IMR-90 (cell line): ENCODE measurements around the gene SNTG2. TPM values are rescaled to one million over a fixed set of nuclear protein-coding genes. Genes with fewer than 3 reads are reported as not detected.

Experiments used
- ATAC-seq: fragments of 200-7000 bp; cut with Tn5 transposase; 2 replicates; pipeline ENCODE4 v1.9.1; 2020; ENCODE audit warnings: low read depth, mild to moderate bottlenecking, moderate library complexity
- BruUV-seq: library from RNA; stranded (reverse); fragments of 400-500 nt; replicated peaks from 2 replicates; lab custom pipeline; 2021; lab: Mats Ljungman, UMichigan
- CTCF ChIA-PET: fragments of 300-600 bp; formaldehyde crosslinking; extraction: SDS; loops from one replicate; lab custom pipeline; 2021; ENCODE audit warnings: antibody characterized with exemption; lab: Yijun Ruan, JAX
- POLR2A ChIA-PET: fragments of 300-600 bp; sonication (Branson Sonifier 250); formaldehyde crosslinking; loops from one replicate; lab custom pipeline; 2022; ENCODE audit warnings: antibody characterized with exemption; ENCODE audit not compliant: unreplicated experiment; lab: Charles Lee
- DNase-seq: peaks from one replicate; pipeline ENCODE4 v3.0.0; 2013
- H2AFZ ChIP-seq: replicated peaks from 2 replicates; pipeline ENCODE3; 2013; ENCODE audit warnings: low read length, mild to moderate bottlenecking; ENCODE audit not compliant: poor library complexity
- H2AK5ac ChIP-seq: 2 replicates; pipeline ENCODE4 v1.6.1; 2013; ENCODE audit warnings: low read depth, low read length, inconsistent platforms
- H2AK9ac ChIP-seq: replicated peaks from 2 replicates; pipeline ENCODE3; 2013; ENCODE audit warnings: mild to moderate bottlenecking, low read depth, low read length, moderate library complexity; ENCODE audit not compliant: poor library complexity
- H2BK120ac ChIP-seq: 2 replicates; pipeline ENCODE4 v1.6.1; 2013; ENCODE audit warnings: low read depth, low read length, inconsistent platforms
- H2BK15ac ChIP-seq: 3 replicates; pipeline ENCODE4 v1.6.1; 2013; ENCODE audit warnings: low read depth, low read length, inconsistent platforms
- H2BK20ac ChIP-seq: 2 replicates; pipeline ENCODE4 v1.6.1; 2013; ENCODE audit warnings: low read depth, mild to moderate bottlenecking, inconsistent platforms, low read length, moderate library complexity
- H2BK5ac ChIP-seq: 2 replicates; pipeline ENCODE4 v1.6.1; 2013; ENCODE audit warnings: mild to moderate bottlenecking, low read depth, low read length, inconsistent platforms; ENCODE audit not compliant: poor library complexity, severe bottlenecking
- H3K14ac ChIP-seq: replicated peaks from 2 replicates; pipeline ENCODE4 v1.6.1; 2013; ENCODE audit warnings: low read depth, low read length, inconsistent platforms
- H3K18ac ChIP-seq: 2 replicates; pipeline ENCODE4 v1.6.1; 2013; ENCODE audit warnings: low read depth, low read length, control low read depth
- H3K23ac ChIP-seq: 2 replicates; pipeline ENCODE4 v1.6.1; 2013; ENCODE audit warnings: low read depth, low read length, inconsistent platforms
- H3K27ac ChIP-seq: 2 replicates; pipeline ENCODE4 v1.5.1; 2013; ENCODE audit warnings: mild to moderate bottlenecking, control low read depth, low read length; ENCODE audit not compliant: insufficient read depth
- H3K27me3 ChIP-seq: 2 replicates; pipeline ENCODE4 v1.6.1; 2013; ENCODE audit warnings: low read length; ENCODE audit not compliant: control insufficient read depth, insufficient read depth
- H3K36me3 ChIP-seq: 2 replicates; pipeline ENCODE4 v1.6.1; 2013; ENCODE audit warnings: low read length, mixed read lengths; ENCODE audit not compliant: control insufficient read depth, insufficient read depth
- H3K4ac ChIP-seq: 2 replicates; pipeline ENCODE4 v1.6.1; 2013; ENCODE audit warnings: low read depth, low read length, inconsistent platforms
- H3K4me1 ChIP-seq: 2 replicates; pipeline ENCODE4 v1.6.1; 2013; ENCODE audit warnings: low read length, mixed read lengths; ENCODE audit not compliant: control insufficient read depth, insufficient read depth
- H3K4me2 ChIP-seq: 2 replicates; pipeline ENCODE4 v1.6.1; 2013; ENCODE audit warnings: low read depth, mild to moderate bottlenecking, control low read depth, low read length, moderate library complexity
- H3K4me3 ChIP-seq: 2 replicates; pipeline ENCODE4 v1.5.1; 2013; ENCODE audit warnings: low read depth, mild to moderate bottlenecking, control low read depth, low read length, moderate library complexity; ENCODE audit not compliant: insufficient read depth
- H3K56ac ChIP-seq: 2 replicates; pipeline ENCODE4 v1.6.1; 2013; ENCODE audit warnings: low read length, inconsistent platforms; ENCODE audit not compliant: insufficient read depth; ENCODE audit errors: extremely low read depth
- H3K79me1 ChIP-seq, 2 experiments: 2 replicates each; pipeline ENCODE4 v1.6.1; 2013; ENCODE audit warnings: low read length in 2 of 2, inconsistent platforms in 1 of 2, low read depth in 1 of 2
- H3K9ac ChIP-seq: 2 replicates; pipeline ENCODE4 v1.6.1; 2013; ENCODE audit warnings: low read depth, low read length, control low read depth
- H3K9me1 ChIP-seq: 2 replicates; pipeline ENCODE4 v1.6.1; 2013; ENCODE audit warnings: low read length, inconsistent platforms; ENCODE audit not compliant: insufficient read depth
- H3K9me3 ChIP-seq: 2 replicates; pipeline ENCODE4 v1.6.1; 2013; ENCODE audit warnings: low read length; ENCODE audit not compliant: control insufficient read depth, insufficient read depth
- H4K20me1 ChIP-seq: 2 replicates; pipeline ENCODE4 v1.6.1; 2013; ENCODE audit warnings: low read length, inconsistent platforms; ENCODE audit not compliant: insufficient read depth
- H4K5ac ChIP-seq: 2 replicates; pipeline ENCODE4 v1.6.1; 2013; ENCODE audit warnings: mild to moderate bottlenecking, low read depth, low read length, control low read depth
- H4K8ac ChIP-seq, 2 experiments: 2 replicates each; pipeline ENCODE4 v1.6.1; 2013; ENCODE audit warnings: low read depth in 2 of 2, low read length in 2 of 2, control low read depth in 1 of 2, inconsistent platforms in 1 of 2
- H4K91ac ChIP-seq: 2 replicates; pipeline ENCODE4 v1.6.1; 2013; ENCODE audit warnings: low read depth, low read length, inconsistent platforms; ENCODE audit not compliant: insufficient read depth
- BHLHE40 ChIP-seq: fragments of 150-350 bp; IDR thresholded peaks from 2 replicates; pipeline ENCODE4 v1.6.1; 2016; ENCODE audit warnings: mild to moderate bottlenecking, low read depth, low read length
- CEBPB ChIP-seq: IDR thresholded peaks from 2 replicates; pipeline ENCODE4 v1.6.1; 2012; ENCODE audit warnings: low read depth, low read length, improper control_type of control experiment
- CHD1 ChIP-seq: IDR thresholded peaks from 2 replicates; pipeline ENCODE4 v1.6.1; 2012; ENCODE audit warnings: low read depth, low read length, improper control_type of control experiment
- ELK1 ChIP-seq: fragments of 150-350 bp; IDR thresholded peaks from 2 replicates; pipeline ENCODE4 v1.6.1; 2016; ENCODE audit warnings: low read depth, mild to moderate bottlenecking, low read length, moderate library complexity, borderline replicate concordance
- FOS ChIP-seq: fragments of 150-350 bp; IDR thresholded peaks from 2 replicates; pipeline ENCODE4 v1.6.1; 2016; ENCODE audit warnings: low read depth, low read length
- MAFK ChIP-seq: IDR thresholded peaks from 2 replicates; pipeline ENCODE4 v1.6.1; 2012; ENCODE audit warnings: low read depth, low read length, improper control_type of control experiment
- MAZ ChIP-seq: IDR thresholded peaks from 2 replicates; pipeline ENCODE4 v1.6.1; 2012; ENCODE audit warnings: low read depth, mild to moderate bottlenecking, low read length, improper control_type of control experiment, moderate library complexity, borderline replicate concordance
- MXI1 ChIP-seq: IDR thresholded peaks from 2 replicates; pipeline ENCODE4 v1.6.1; 2012; ENCODE audit warnings: low read depth, mild to moderate bottlenecking, low read length, moderate library complexity, borderline replicate concordance
- NFE2L2 ChIP-seq: fragments of 150-350 bp; IDR thresholded peaks from 2 replicates; pipeline ENCODE4 v1.6.1; 2016; ENCODE audit warnings: low read depth, mild to moderate bottlenecking, low read length
- POLR2A ChIP-seq: IDR thresholded peaks from 2 replicates; pipeline ENCODE4 v1.6.1; 2012; ENCODE audit warnings: mild to moderate bottlenecking, low read depth, low read length
- RAD21 ChIP-seq: IDR thresholded peaks from 2 replicates; pipeline ENCODE4 v1.6.1; 2012; ENCODE audit warnings: low read length, improper control_type of control experiment
- RCOR1 ChIP-seq: IDR thresholded peaks from 2 replicates; pipeline ENCODE4 v1.6.1; 2012; ENCODE audit warnings: mild to moderate bottlenecking, low read length, improper control_type of control experiment; ENCODE audit not compliant: insufficient replicate concordance
- RFX5 ChIP-seq: IDR thresholded peaks from 2 replicates; pipeline ENCODE4 v1.8.0; 2012; ENCODE audit warnings: low read depth, mild to moderate bottlenecking, low read length, moderate library complexity
- SMC3 ChIP-seq: fragments of 150-350 bp; IDR thresholded peaks from 2 replicates; pipeline ENCODE4 v1.6.1; 2016; ENCODE audit warnings: low read depth, mild to moderate bottlenecking, antibody characterized with exemption, low read length, moderate library complexity
- WGBS, 2 experiments: methylation state at CpG; one replicate each; pipeline versions ENCODE4 v1.1.5 to v1.1.7; 2013; ENCODE audit warnings: missing lambda C conversion rate in 2 of 2; ENCODE audit not compliant: insufficient read length in 1 of 2; ENCODE audit errors: extremely low coverage in 2 of 2; 5-methylcytosine and 5-hydroxymethylcytosine counted together
- dilution Hi-C: fragments of 300-500 bp; cut with HindIII; formaldehyde crosslinking; loops from one replicate; pipeline ENCODE4 v1.14.3; 2018; ENCODE audit warnings: low sequenced_read_pairs; ENCODE audit not compliant: unreplicated experiment
- in situ Hi-C: fragments of 300-500 bp; cut with MboI; formaldehyde crosslinking; loops from 3 replicates; pipeline ENCODE4 v1.14.3; 2019; ENCODE audit warnings: low sequenced_read_pairs, inconsistent platforms, mixed read lengths
- intact Hi-C: fragments of 100-400 bp; cut with micrococcal nuclease; formaldehyde crosslinking; loops from 2 replicates; pipeline ENCODE4 v1.10.0; 2022
- polyA plus RNA-seq, 3 experiments: library from polyadenylated mRNA; depleted of rRNA; stranded (reverse); fragments of >200 nt; gene quantifications; 2 replicates each; pipeline ENCODE4 v1.2.3, GENCODE V29; 2012; ENCODE audit warnings: low replicate concordance in 1 of 3
- total RNA-seq: library from RNA; depleted of rRNA; stranded (reverse); fragments of >200 nt; gene quantifications from 2 replicates; pipeline ENCODE4 v1.2.3, GENCODE V29; 2012
- TF ChIP-seq, protein P1 (sequence below): conservative IDR thresholded peaks from 2 replicates; pipeline ENCODE4 v1.5.1; 2012; ENCODE audit warnings: mild to moderate bottlenecking, low read depth, low read length, improper control_type of control experiment
- TF ChIP-seq, protein P2 (sequence below): fragments of 150-350 bp; IDR thresholded peaks from 2 replicates; pipeline ENCODE4 v1.6.1; 2017; ENCODE audit warnings: mild to moderate bottlenecking, antibody characterized with exemption, low read length, low read depth

The SNTG2 gene
- total and polyA plus RNA-seq, 2 of the 4 experiments (the other 2 are of a cell fraction) = under 0.01 to 0.17 TPM

DNA sequence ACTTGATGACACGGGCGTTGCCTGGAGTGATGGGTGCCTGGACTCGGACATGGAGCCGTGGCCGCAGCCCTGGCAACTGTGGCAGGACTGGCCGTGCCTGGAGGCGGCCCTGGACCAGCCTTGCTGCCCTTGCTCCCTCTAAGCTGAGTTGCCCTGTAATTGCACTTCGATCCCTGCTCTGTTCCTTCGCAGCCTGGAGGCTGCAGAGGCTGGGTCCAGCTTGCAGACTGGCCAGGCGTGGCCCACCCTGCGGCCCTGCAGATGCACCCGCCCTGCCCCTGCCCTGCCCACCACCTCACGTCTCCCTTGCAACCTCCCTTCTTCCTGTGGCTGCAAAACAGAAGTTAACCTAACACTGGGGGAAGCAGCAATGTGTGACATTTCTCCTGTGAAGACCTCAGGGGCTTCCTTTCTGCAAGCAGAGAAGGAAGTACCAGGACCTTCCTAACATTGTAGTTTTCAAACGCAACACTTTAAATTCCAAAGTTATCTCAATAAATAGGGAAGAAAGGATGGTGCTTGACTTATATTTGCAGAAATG lies 288.0 kb downstream of the SNTG2 start:
- H3K18ac ChIP-seq = no peak overlapping the region
- no peak overlapping the region for H2AFZ ChIP-seq
- 54% methylated on average over 8 of the region's 14 CpGs; no CpG with 5 or more reads in 1 of the 2 experiments for WGBS, 2 experiments
- H3K9me3 ChIP-seq = peaks cover 15% of the 10 kb centered on the region; the same call in 1 of the 2 replicates
- no TSS peak for BruUV-seq
- H2BK20ac ChIP-seq = no peak overlapping the region
- no peak overlapping the region for H4K8ac ChIP-seq
- H2AK9ac ChIP-seq = no peak overlapping the region
- H4K5ac ChIP-seq = no peak overlapping the region
- no peak overlapping the region for H3K4me2 ChIP-seq
- H3K4me3 ChIP-seq = no peak overlapping the region
- no peak overlapping the region for H2BK15ac ChIP-seq
- H3K56ac ChIP-seq = no peak overlapping the region
- DNase-seq (no peak), ATAC-seq (no peak)
- no peaks in the 10 kb centered on the region for H3K9me1 ChIP-seq
- H3K4me1 ChIP-seq = no peaks in the 10 kb centered on the region
- H3K27ac ChIP-seq = no peak overlapping the region
- ChIA-PET CTCF (no interaction called here), POLR2A (no interaction called here)
- intact Hi-C loops = no loop called here
- no peak overlapping the region for H2AK5ac ChIP-seq
- no peak overlapping the region for H2BK120ac ChIP-seq
- H3K9ac ChIP-seq = no peak overlapping the region
- TF ChIP-seq FOS (no peak), CEBPB (no peak), BHLHE40 (no peak), MAFK (no peak), RCOR1 (no peak), RAD21 (no peak), POLR2A (no peak), NFE2L2 (no peak), MXI1 (no peak), ELK1 (no peak), SMC3 (no peak), CHD1 (no peak), MAZ (no peak), RFX5 (no peak)
- TF ChIP-seq, protein P1, sequence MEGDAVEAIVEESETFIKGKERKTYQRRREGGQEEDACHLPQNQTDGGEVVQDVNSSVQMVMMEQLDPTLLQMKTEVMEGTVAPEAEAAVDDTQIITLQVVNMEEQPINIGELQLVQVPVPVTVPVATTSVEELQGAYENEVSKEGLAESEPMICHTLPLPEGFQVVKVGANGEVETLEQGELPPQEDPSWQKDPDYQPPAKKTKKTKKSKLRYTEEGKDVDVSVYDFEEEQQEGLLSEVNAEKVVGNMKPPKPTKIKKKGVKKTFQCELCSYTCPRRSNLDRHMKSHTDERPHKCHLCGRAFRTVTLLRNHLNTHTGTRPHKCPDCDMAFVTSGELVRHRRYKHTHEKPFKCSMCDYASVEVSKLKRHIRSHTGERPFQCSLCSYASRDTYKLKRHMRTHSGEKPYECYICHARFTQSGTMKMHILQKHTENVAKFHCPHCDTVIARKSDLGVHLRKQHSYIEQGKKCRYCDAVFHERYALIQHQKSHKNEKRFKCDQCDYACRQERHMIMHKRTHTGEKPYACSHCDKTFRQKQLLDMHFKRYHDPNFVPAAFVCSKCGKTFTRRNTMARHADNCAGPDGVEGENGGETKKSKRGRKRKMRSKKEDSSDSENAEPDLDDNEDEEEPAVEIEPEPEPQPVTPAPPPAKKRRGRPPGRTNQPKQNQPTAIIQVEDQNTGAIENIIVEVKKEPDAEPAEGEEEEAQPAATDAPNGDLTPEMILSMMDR = no peak
- TF ChIP-seq, protein P2, sequence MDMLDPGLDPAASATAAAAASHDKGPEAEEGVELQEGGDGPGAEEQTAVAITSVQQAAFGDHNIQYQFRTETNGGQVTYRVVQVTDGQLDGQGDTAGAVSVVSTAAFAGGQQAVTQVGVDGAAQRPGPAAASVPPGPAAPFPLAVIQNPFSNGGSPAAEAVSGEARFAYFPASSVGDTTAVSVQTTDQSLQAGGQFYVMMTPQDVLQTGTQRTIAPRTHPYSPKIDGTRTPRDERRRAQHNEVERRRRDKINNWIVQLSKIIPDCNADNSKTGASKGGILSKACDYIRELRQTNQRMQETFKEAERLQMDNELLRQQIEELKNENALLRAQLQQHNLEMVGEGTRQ = no peak
- H3K79me1 ChIP-seq = no peaks in the 10 kb centered on the region
- no peak overlapping the region for H3K4ac ChIP-seq
- H3K23ac ChIP-seq = no peak overlapping the region
- no peaks in the 10 kb centered on the region for H3K27me3 ChIP-seq
- H2BK5ac ChIP-seq = no peak overlapping the region
- no peak overlapping the region for H4K91ac ChIP-seq
- in situ Hi-C loops = no loop called here
- H4K20me1 ChIP-seq = no peaks in the 10 kb centered on the region
- dilution Hi-C loops = no loop called here
- no peaks in the 10 kb centered on the region for H3K36me3 ChIP-seq
- no peak overlapping the region for H3K14ac ChIP-seq
